ENCODE results near the gene AIFM3. TPM values are rescaled to one million over a fixed set of nuclear protein-coding genes. Genes with fewer than 3 reads are reported as not detected.

Gene AIFM3
- total RNA-seq, 1 experiment from 2014 or later, result 9.7 TPM

- intact Hi-C loops (cut with micrococcal nuclease), result no loop called here
- Histone ChIP-seq H3K9ac (ENCODE audit: low read length) (peak overlapping the region; percentile 1; the same call in 1 of the 2 replicates), H3K27me3 (ENCODE audit: insufficient read depth, low read length) (no peaks in the 10 kb centered on the region), H3K4me1 (ENCODE audit: control insufficient read depth in 1 of 2, insufficient read depth in 2 of 2, low read length in 2 of 2) (peaks cover 14 to 59% of the 10 kb centered on the region in 2 experiments), H3K27ac (ENCODE audit: low read depth, low read length) (peak overlapping the region; percentile 6; the same call in 1 of the 2 replicates), H3K4me2 (ENCODE audit: low read length) (peak overlapping the region; percentile 64; the same call in 1 of the 2 replicates), H2AFZ (ENCODE audit: low read depth, low read length, poor library complexity, severe bottlenecking) (no peak overlapping the region), H3K79me2 (ENCODE audit: insufficient read depth, low read length) (peaks cover 99% of the 10 kb centered on the region), H3K36me3 (ENCODE audit: control insufficient read depth in 1 of 2, insufficient read depth in 2 of 2, low read length in 2 of 2) (peaks cover 15 to 24% of the 10 kb centered on the region in 2 experiments; a peak in 2 of 4 replicates), H3K9me2 (ENCODE audit: insufficient read depth) (no peaks in the 10 kb centered on the region), H4K20me1 (ENCODE audit: insufficient read depth) (peaks cover 44% of the 10 kb centered on the region; the same call in 1 of the 2 replicates), H3K9me3 (ENCODE audit: control insufficient read depth in 1 of 2, insufficient read depth in 1 of 2, low read depth in 1 of 2, low read length in 2 of 2) (no peaks in the 10 kb centered on the region), H3K4me3 (replicated peaks in 1 of 2; ENCODE audit: low read depth in 1 of 2, low read length in 2 of 2) (no peak overlapping the region)
- ChIA-PET CTCF (no interaction called here), RAD21 (ENCODE audit: low non-redundant PET in 1 of 2, low total read pairs in 2 of 2, uncharacterized antibody in 2 of 2, unreplicated experiment in 2 of 2) (no interaction called here), POLR2A (no interaction called here)
- BruUV-seq (replicated peaks), result no TSS peak
- no peak for TF ChIP-seq JUND (IDR thresholded peaks at IDR 0.05)
- TF ChIP-seq EGR1 (IDR thresholded peaks at IDR 0.05; ENCODE audit: low read depth), result no peak
- TF ChIP-seq ZNF274 (IDR thresholded peaks at IDR 0.05; ENCODE audit: low read depth, low read length), result no peak
- no peak for TF ChIP-seq TCF7L2 (IDR thresholded peaks at IDR 0.05; ENCODE audit: borderline replicate concordance, extremely low read depth, insufficient read depth, insufficient read length)
- no peak for TF ChIP-seq POLR2A (IDR thresholded peaks at IDR 0.05; ENCODE audit: borderline replicate concordance, extremely low read depth, insufficient read depth, insufficient read length)
- TF ChIP-seq, protein P1, sequence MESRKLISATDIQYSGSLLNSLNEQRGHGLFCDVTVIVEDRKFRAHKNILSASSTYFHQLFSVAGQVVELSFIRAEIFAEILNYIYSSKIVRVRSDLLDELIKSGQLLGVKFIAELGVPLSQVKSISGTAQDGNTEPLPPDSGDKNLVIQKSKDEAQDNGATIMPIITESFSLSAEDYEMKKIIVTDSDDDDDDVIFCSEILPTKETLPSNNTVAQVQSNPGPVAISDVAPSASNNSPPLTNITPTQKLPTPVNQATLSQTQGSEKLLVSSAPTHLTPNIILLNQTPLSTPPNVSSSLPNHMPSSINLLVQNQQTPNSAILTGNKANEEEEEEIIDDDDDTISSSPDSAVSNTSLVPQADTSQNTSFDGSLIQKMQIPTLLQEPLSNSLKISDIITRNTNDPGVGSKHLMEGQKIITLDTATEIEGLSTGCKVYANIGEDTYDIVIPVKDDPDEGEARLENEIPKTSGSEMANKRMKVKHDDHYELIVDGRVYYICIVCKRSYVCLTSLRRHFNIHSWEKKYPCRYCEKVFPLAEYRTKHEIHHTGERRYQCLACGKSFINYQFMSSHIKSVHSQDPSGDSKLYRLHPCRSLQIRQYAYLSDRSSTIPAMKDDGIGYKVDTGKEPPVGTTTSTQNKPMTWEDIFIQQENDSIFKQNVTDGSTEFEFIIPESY (IDR thresholded peaks at IDR 0.05; ENCODE audit: extremely low read depth, insufficient replicate concordance, low read length), result no peak
- TF ChIP-seq, protein P2, sequence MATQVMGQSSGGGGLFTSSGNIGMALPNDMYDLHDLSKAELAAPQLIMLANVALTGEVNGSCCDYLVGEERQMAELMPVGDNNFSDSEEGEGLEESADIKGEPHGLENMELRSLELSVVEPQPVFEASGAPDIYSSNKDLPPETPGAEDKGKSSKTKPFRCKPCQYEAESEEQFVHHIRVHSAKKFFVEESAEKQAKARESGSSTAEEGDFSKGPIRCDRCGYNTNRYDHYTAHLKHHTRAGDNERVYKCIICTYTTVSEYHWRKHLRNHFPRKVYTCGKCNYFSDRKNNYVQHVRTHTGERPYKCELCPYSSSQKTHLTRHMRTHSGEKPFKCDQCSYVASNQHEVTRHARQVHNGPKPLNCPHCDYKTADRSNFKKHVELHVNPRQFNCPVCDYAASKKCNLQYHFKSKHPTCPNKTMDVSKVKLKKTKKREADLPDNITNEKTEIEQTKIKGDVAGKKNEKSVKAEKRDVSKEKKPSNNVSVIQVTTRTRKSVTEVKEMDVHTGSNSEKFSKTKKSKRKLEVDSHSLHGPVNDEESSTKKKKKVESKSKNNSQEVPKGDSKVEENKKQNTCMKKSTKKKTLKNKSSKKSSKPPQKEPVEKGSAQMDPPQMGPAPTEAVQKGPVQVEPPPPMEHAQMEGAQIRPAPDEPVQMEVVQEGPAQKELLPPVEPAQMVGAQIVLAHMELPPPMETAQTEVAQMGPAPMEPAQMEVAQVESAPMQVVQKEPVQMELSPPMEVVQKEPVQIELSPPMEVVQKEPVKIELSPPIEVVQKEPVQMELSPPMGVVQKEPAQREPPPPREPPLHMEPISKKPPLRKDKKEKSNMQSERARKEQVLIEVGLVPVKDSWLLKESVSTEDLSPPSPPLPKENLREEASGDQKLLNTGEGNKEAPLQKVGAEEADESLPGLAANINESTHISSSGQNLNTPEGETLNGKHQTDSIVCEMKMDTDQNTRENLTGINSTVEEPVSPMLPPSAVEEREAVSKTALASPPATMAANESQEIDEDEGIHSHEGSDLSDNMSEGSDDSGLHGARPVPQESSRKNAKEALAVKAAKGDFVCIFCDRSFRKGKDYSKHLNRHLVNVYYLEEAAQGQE (IDR thresholded peaks at IDR 0.05; ENCODE audit: low read depth), result no peak
- TF ChIP-seq SRF (IDR thresholded peaks at IDR 0.05; ENCODE audit: low read depth), result no peak
- no peak for TF ChIP-seq CBX3 (IDR thresholded peaks at IDR 0.05; ENCODE audit: low read depth)
- TF ChIP-seq, protein P3, sequence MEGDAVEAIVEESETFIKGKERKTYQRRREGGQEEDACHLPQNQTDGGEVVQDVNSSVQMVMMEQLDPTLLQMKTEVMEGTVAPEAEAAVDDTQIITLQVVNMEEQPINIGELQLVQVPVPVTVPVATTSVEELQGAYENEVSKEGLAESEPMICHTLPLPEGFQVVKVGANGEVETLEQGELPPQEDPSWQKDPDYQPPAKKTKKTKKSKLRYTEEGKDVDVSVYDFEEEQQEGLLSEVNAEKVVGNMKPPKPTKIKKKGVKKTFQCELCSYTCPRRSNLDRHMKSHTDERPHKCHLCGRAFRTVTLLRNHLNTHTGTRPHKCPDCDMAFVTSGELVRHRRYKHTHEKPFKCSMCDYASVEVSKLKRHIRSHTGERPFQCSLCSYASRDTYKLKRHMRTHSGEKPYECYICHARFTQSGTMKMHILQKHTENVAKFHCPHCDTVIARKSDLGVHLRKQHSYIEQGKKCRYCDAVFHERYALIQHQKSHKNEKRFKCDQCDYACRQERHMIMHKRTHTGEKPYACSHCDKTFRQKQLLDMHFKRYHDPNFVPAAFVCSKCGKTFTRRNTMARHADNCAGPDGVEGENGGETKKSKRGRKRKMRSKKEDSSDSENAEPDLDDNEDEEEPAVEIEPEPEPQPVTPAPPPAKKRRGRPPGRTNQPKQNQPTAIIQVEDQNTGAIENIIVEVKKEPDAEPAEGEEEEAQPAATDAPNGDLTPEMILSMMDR (IDR thresholded peaks at IDR 0.05 in 2 of 3, conservative IDR thresholded peaks at IDR 0.05 in 1 of 3; ENCODE audit: borderline replicate concordance in 1 of 3, insufficient read depth in 1 of 3, low read depth in 2 of 3, low read length in 2 of 3), result no peak
- TF ChIP-seq CEBPB (IDR thresholded peaks at IDR 0.05; ENCODE audit: low read depth), result no peak
- TF ChIP-seq EZH2 (IDR thresholded peaks at IDR 0.05), result no peak
- no peak for TF ChIP-seq ZFX (IDR thresholded peaks at IDR 0.05)
- no peak for TF ChIP-seq SP1 (IDR thresholded peaks at IDR 0.05; ENCODE audit: low read depth)
- TF ChIP-seq FOSL1 (IDR thresholded peaks at IDR 0.05; ENCODE audit: low read depth), result no peak
- TF ChIP-seq POLR2AphosphoS5 (IDR thresholded peaks at IDR 0.05; ENCODE audit: low read depth, low read length), result no peak
- no peak for TF ChIP-seq EZH2phosphoT487 (IDR thresholded peaks at IDR 0.05; ENCODE audit: borderline replicate concordance)
- TF ChIP-seq, protein P4, sequence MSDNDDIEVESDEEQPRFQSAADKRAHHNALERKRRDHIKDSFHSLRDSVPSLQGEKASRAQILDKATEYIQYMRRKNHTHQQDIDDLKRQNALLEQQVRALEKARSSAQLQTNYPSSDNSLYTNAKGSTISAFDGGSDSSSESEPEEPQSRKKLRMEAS (IDR thresholded peaks at IDR 0.05), result no peak
- DNase-seq (ENCODE audit: low read depth, low spot score) (no peak), ATAC-seq (no peak)
These were observed 20.7 kb upstream of the AIFM3 start for GRCh38 chr22:20946080-20946986.
